GM10266 (cell line): Measurements from ENCODE around the gene TNFSF11.

Experiments
- DNase-seq: peaks from one replicate; pipeline ENCODE4 v3.0.0; 2012; ENCODE audit errors: extremely low spot score
- CTCF ChIP-seq: IDR thresholded peaks from 2 replicates; pipeline ENCODE4 v1.5.1; 2012; ENCODE audit warnings: mild to moderate bottlenecking, low read depth; ENCODE audit not compliant: control insufficient read depth, insufficient read depth; ENCODE audit errors: missing control alignments

The TNFSF11 gene

GRCh38 chr13:42654212-42654611 is 80.3 kb downstream of the TNFSF11 start:
- DNase-seq = no peak
- no peak for TF ChIP-seq CTCF

DNA sequence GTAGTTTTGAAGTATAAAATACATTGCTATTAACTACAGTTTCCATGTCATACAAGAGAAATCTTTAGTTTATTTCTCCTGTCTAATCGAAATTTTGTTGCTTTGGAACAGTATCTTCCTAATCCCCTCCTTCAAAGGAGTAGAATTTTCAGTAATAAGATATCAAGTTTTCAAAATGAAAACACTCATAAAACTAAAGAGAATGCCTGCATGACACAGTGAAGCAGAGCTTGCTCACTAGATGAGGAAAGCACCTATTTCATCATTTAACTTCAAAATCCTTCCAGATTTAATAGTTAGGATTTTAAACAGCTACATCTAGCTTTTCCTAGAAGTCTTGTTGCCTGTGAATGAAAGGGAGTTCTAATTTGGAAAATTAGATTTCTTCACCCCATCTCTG is 80.8 kb downstream of the TNFSF11 start:
- TF ChIP-seq CTCF = no peak

GRCh38 chr13:42656161-42656560 is 82.2 kb downstream of the TNFSF11 start:
- no peak for TF ChIP-seq CTCF
- DNase-seq = no peak

More for the DNA sequence above, 80.8 kb downstream of the TNFSF11 start:
- DNase-seq = no peak

- no peak for TF ChIP-seq CTCF
- DNase-seq = no peak
Observed at GRCh38 chr13:42656958-42657357, 83.0 kb downstream of the TNFSF11 start.
